ENCODE data around the gene KLF6.

- no peak for TF ChIP-seq EZH2 (IDR thresholded peaks at IDR 0.05; ENCODE audit: low read depth)
- no peak for TF ChIP-seq CTCF (conservative IDR thresholded peaks at IDR 0.05)
Measured at GRCh38 chr10:3782146-3782450, 2.9 kb downstream of the KLF6 start.
